ENCODE data around the gene FBXW10B.
"Not testable (repeated sequence)": the region's sequence is repeated elsewhere in the genome, so short reads cannot be mapped to it uniquely, and the experiment has no call there.

Gene FBXW10B

DNA sequence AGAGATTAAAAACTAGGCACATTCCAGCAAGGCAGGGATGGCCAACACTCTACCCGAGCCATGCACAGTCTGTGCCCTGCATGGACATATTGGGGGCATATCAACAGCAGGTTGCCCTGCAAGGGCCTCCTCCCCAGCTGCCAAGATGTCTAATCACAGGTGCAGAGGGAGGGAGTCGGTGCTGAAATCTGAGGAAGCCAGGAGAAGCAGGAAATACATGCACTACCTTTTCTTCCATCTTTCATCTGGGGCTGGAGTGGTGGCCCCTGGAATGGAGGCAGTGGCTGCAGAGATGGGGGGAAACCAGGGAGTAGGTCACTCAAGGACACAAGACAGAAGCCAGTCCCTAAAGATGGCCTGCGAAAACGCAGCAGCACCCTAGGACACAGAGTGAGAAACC, 3.8 kb upstream of the FBXW10B start:
- H3K4me3 ChIP-seq (ENCODE audit: low read length); H3K27me3 ChIP-seq (ENCODE audit: control insufficient read depth, insufficient read depth, low read length); H3K27ac ChIP-seq (ENCODE audit: low read depth, low read length); H3K36me3 ChIP-seq (ENCODE audit: control insufficient read depth, insufficient read depth, low read length); H3K9ac ChIP-seq (ENCODE audit: low read length); H3K4me1 ChIP-seq (ENCODE audit: control insufficient read depth, insufficient read depth, low read length): not testable (repeated sequence)

DNA sequence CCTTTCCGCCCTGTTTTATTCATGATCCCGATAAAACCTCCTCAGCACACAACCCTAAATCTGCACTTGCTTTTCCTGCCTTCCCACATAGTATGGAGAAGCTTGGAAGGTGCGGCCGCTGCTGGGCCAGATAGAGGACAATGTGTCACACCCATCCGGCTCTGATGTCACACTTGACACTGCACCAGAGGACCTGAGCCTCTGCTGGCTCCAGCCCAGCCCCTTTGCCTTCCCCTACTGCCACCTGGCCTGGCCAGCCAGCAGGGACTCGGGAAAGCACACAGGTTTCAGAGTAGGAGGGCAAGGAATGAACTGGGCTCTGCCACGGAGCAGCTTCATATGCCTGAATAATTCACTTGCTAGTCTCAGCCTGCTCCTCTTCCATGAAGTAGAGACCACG, 2.6 kb upstream of the FBXW10B start:
- H3K9ac ChIP-seq (ENCODE audit: low read length); H3K27ac ChIP-seq (ENCODE audit: low read depth, low read length); H3K36me3 ChIP-seq (ENCODE audit: control insufficient read depth, insufficient read depth, low read length); H3K27me3 ChIP-seq (ENCODE audit: control insufficient read depth, insufficient read depth, low read length); H3K4me1 ChIP-seq (ENCODE audit: control insufficient read depth, insufficient read depth, low read length); H3K4me3 ChIP-seq (ENCODE audit: low read length): not testable (repeated sequence)

DNA sequence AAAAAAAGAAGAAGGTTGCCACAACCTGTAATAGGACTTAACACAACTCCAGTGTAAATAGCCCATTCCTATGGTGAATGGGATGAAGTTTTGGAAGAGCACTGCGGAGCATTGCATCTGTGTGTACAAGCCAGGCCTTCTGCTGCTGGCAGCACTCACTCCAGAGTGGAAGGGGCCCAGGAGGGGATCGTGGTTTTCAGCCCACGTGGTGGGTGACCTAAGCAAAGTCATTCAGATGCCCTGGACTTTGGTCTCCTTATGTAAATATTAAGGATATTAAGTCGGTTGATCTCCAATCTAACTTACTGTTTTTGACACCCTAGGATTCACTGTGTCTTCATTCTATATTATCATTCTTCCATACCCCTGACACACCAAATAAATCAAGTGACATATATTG, 2.7 kb downstream of the FBXW10B start:
- H3K4me3 ChIP-seq (ENCODE audit: low read length); H3K9ac ChIP-seq (ENCODE audit: low read length); H3K27me3 ChIP-seq (ENCODE audit: control insufficient read depth, insufficient read depth, low read length); H3K4me1 ChIP-seq (ENCODE audit: control insufficient read depth, insufficient read depth, low read length); H3K27ac ChIP-seq (ENCODE audit: low read depth, low read length); H3K36me3 ChIP-seq (ENCODE audit: control insufficient read depth, insufficient read depth, low read length): not testable (repeated sequence)

DNA sequence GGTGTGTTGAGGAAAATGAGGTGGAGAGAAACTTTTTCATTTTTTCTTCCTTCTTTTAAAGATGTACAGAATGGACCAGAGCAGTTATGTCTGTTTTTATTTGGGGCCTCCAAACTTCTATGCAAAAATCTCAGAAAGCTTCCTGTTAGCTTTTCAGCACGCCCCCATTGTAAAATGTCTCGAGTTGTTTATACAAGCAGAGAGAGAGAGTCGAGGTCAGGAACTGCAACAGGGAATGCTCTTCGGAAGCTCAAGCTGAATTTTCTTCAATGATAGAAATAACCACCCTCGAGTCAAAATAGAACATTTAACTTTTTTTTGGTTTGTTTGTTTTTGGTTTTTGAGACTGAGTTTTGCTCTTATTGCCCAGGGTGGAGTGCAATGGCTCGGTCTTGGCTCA, 3.7 kb downstream of the FBXW10B start:
- H3K4me1 ChIP-seq (ENCODE audit: control insufficient read depth, insufficient read depth, low read length); H3K27me3 ChIP-seq (ENCODE audit: control insufficient read depth, insufficient read depth, low read length); H3K9ac ChIP-seq (ENCODE audit: low read length); H3K27ac ChIP-seq (ENCODE audit: low read depth, low read length); H3K36me3 ChIP-seq (ENCODE audit: control insufficient read depth, insufficient read depth, low read length); H3K4me3 ChIP-seq (ENCODE audit: low read length): not testable (repeated sequence)

DNA sequence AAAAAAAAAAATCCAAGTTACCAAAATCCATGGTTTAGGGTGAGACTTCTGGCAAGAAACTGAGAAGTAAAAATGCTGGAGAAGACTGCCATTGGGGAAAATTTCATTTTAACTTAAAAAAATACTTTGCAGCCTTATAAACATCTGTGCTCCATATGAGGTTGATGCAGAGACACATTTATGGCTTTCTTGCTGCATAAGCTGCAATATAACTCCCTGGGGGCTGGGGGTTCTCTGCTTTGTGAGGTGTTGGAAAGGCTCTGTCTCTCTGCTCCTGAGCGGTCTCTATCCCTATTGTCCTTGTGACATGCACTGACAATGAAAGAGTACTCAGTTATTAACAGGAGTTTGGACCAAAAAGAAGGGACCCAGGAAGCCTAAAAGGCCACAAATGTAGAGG, 6.4 kb downstream of the FBXW10B start:
- not testable (repeated sequence) for H3K9ac ChIP-seq (ENCODE audit: low read length); H3K27ac ChIP-seq (ENCODE audit: low read depth, low read length); H3K4me3 ChIP-seq (ENCODE audit: low read length); H3K27me3 ChIP-seq (ENCODE audit: control insufficient read depth, insufficient read depth, low read length); H3K4me1 ChIP-seq (ENCODE audit: control insufficient read depth, insufficient read depth, low read length); H3K36me3 ChIP-seq (ENCODE audit: control insufficient read depth, insufficient read depth, low read length)

DNA sequence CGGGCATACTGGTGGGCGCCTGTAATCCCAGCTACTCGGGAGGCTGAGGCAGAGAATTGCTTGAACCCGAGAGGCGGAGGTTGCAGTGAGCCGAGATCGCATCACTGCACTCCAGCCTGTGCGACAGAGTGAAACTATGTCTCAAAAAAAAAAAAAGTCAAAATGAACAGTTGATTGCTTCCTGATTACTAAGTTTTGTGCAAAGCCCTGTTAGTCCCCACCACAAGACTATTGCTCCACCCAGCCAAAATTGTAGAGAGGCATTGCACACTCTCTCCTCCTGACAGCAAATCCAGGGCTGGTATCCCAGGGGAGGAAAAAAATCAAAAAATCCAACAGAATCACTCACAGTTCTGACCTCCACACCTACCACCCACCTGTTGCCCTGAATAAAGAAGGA, 26.5 kb downstream of the FBXW10B start:
- not testable (repeated sequence) for H3K27me3 ChIP-seq (ENCODE audit: control insufficient read depth, insufficient read depth, low read length); H3K9ac ChIP-seq (ENCODE audit: low read length); H3K4me3 ChIP-seq (ENCODE audit: low read length); H3K27ac ChIP-seq (ENCODE audit: low read depth, low read length); H3K4me1 ChIP-seq (ENCODE audit: control insufficient read depth, insufficient read depth, low read length); H3K36me3 ChIP-seq (ENCODE audit: control insufficient read depth, insufficient read depth, low read length)

DNA sequence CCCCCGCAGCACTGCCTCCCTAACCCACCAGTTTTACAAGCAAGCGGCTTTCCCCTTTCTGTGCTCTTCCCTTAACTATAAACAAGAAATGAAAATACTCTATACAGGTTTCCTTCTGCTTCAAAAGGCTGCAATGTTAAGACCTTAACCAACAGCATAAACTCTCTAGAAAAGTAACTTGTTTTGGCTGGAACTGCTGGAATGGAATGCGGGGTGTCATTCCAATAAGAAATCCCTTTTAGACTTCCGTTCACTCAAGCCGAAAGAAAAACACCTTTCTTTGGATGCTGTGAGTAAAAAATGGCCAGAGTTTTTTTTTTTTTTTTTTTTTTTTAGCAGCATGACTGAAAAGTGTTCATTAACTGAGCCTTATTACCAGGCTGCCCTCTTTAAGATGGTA, 27.5 kb downstream of the FBXW10B start:
- not testable (repeated sequence) for H3K9ac ChIP-seq (ENCODE audit: low read length); H3K27me3 ChIP-seq (ENCODE audit: control insufficient read depth, insufficient read depth, low read length); H3K27ac ChIP-seq (ENCODE audit: low read depth, low read length); H3K4me1 ChIP-seq (ENCODE audit: control insufficient read depth, insufficient read depth, low read length); H3K4me3 ChIP-seq (ENCODE audit: low read length); H3K36me3 ChIP-seq (ENCODE audit: control insufficient read depth, insufficient read depth, low read length)

DNA sequence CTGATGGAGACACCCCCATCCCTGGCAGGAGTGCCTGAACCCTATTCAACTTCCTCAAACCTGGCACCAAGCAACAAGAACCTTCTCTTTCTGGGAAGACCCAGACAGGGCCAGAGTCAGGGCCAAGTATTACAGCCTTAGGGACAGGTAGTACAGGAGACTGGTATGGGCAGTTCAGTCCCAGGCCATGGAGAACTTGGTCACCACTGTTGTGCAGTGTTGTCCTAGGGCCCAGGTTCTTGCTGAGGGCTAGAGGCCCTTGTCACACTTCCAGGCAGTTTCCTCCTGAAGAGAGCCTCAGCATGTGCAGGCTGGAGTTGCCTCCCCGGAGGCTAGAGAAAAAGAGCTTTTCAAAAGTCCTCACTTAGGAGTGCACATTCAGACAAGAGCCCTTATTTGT, 28.7 kb downstream of the FBXW10B start:
- not testable (repeated sequence) for H3K27ac ChIP-seq (ENCODE audit: low read depth, low read length); H3K4me3 ChIP-seq (ENCODE audit: low read length); H3K9ac ChIP-seq (ENCODE audit: low read length); H3K36me3 ChIP-seq (ENCODE audit: control insufficient read depth, insufficient read depth, low read length); H3K4me1 ChIP-seq (ENCODE audit: control insufficient read depth, insufficient read depth, low read length); H3K27me3 ChIP-seq (ENCODE audit: control insufficient read depth, insufficient read depth, low read length)

DNA sequence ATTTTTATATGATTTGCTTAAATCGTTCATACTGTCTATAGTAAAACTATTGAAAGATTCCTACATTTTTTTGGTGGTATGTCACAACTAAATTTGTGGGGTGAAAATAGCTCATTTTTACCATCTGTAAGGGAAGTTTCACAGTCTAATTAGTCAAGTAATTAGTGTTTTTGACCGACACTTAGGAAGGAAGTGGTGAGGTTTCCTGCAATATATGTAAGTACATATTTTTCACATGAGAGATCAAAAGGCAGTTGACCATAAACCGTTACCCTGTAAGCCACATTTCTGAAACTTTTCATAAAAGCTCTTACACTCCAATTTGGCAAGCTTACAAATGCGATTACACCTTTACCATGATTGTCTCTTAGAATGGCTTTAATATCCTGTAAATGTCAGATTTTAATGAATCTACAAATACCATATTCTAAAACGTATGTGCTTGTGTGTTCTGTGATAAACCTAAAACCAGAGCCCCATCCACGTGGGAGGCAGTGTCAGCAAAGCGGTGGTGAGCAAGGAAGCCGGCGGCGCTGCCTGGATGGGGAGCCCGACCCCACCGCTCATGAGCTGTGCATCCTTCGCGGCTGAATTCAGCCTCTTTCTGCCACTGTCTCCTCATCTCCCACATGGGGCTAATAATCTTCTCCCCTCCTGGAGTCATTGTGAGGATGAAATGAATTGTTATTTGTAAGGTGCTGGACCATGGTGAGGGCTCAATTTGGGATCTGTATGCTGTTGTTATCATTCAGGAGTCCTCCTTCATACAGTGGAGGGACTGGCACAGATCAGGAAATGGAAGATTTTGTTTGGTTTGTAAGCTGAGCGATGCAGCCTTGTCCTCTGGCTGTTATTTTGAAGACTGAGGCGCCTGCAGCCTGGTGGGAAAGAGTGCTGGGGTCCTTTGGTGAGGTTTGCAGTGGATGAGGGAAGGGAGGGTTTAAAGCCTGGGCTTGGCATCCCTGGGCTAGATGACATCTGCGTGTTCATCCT, 29.7 kb downstream of the FBXW10B start:
- H3K4me3 ChIP-seq (ENCODE audit: low read length); H3K9ac ChIP-seq (ENCODE audit: low read length); H3K4me1 ChIP-seq (ENCODE audit: control insufficient read depth, insufficient read depth, low read length); H3K36me3 ChIP-seq (ENCODE audit: control insufficient read depth, insufficient read depth, low read length); H3K27ac ChIP-seq (ENCODE audit: low read depth, low read length); H3K27me3 ChIP-seq (ENCODE audit: control insufficient read depth, insufficient read depth, low read length): not testable (repeated sequence)

DNA sequence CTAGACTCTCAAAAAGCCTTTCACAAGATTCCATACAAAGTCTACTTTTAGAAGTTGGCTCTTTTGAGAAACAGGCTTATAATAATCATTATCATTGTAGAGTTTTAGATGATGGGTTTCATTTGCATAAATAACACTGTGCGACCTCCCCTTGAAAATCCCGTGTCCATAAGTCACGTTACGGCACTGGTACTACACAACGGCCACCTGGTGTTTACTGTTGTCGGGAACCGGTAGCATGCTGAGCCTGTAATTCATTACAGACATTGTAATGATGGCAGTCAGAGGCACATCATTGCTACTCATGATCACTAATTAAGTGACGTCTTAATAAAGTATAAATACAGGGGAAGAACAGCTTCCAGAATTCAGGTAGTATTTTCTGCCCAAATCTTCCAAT, 31.5 kb downstream of the FBXW10B start:
- H3K27me3 ChIP-seq (ENCODE audit: control insufficient read depth, insufficient read depth, low read length); H3K36me3 ChIP-seq (ENCODE audit: control insufficient read depth, insufficient read depth, low read length); H3K4me3 ChIP-seq (ENCODE audit: low read length); H3K27ac ChIP-seq (ENCODE audit: low read depth, low read length); H3K9ac ChIP-seq (ENCODE audit: low read length); H3K4me1 ChIP-seq (ENCODE audit: control insufficient read depth, insufficient read depth, low read length): not testable (repeated sequence)

DNA sequence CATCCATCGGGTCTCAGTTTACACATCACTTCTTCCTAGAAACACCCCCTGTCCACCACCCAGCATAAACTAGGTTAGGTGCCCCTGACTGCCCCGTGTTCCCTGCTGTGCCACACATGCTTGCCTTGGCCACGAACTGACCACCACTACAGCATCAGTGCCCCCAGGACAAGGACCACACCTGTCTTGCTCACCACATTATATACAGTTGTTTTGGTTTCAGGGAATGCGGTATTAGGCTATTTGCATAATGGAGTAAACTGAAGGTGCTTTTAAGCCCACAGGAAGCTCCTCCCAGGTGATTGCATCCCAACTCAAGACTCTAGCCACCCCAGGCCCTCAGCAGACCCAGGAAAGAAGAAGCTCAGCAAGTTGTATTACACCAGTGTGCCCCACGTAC, 36.2 kb downstream of the FBXW10B start:
- not testable (repeated sequence) for H3K4me3 ChIP-seq (ENCODE audit: low read length); H3K27ac ChIP-seq (ENCODE audit: low read depth, low read length); H3K36me3 ChIP-seq (ENCODE audit: control insufficient read depth, insufficient read depth, low read length); H3K27me3 ChIP-seq (ENCODE audit: control insufficient read depth, insufficient read depth, low read length); H3K9ac ChIP-seq (ENCODE audit: low read length); H3K4me1 ChIP-seq (ENCODE audit: control insufficient read depth, insufficient read depth, low read length)

DNA sequence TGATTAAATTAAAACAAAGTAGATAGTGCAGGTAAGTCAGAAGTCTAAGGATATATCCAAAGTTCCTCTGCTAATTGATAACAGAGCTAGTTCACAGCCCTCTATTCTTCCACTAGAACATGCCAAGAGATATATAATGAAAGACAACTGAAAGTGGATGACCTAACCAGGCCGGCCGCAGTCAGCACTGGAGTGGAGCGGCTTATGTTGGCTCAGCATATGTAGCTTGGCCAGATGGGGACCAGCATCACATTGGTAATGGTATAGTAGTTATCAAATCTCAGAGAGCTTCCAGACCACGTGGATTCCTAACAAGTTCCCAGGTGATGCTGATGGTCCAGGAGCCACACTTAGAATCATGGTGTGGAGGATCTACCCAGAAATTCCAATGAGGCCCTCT, 38.0 kb downstream of the FBXW10B start:
- H3K4me3 ChIP-seq (ENCODE audit: low read length); H3K4me1 ChIP-seq (ENCODE audit: control insufficient read depth, insufficient read depth, low read length); H3K36me3 ChIP-seq (ENCODE audit: control insufficient read depth, insufficient read depth, low read length); H3K27me3 ChIP-seq (ENCODE audit: control insufficient read depth, insufficient read depth, low read length); H3K27ac ChIP-seq (ENCODE audit: low read depth, low read length); H3K9ac ChIP-seq (ENCODE audit: low read length): not testable (repeated sequence)

DNA sequence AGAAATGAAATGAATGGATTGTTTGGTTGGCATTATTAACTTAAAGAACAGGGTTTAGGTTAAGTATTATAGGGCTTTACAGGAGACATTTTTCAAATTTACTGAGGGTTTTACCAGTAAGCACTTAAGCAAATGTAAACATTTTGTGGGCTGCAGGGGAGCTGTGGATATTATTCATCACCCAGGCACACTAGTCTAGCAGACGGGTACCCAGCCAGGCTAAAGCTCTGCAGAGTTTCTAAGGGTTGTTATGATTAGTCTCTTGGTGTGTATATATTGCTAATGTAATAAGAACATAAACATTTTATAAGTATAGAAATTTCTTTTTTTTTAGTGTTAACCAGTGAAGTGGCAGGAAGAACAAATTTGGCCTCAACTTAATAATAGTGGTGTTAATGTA, 42.7 kb downstream of the FBXW10B start:
- not testable (repeated sequence) for H3K4me3 ChIP-seq (ENCODE audit: low read length); H3K27me3 ChIP-seq (ENCODE audit: control insufficient read depth, insufficient read depth, low read length)

More for the DNA sequence above, 42.7 kb downstream of the FBXW10B start:
- not testable (repeated sequence) for H3K9ac ChIP-seq (ENCODE audit: low read length); H3K4me1 ChIP-seq (ENCODE audit: control insufficient read depth, insufficient read depth, low read length); H3K36me3 ChIP-seq (ENCODE audit: control insufficient read depth, insufficient read depth, low read length); H3K27ac ChIP-seq (ENCODE audit: low read depth, low read length)
